ENCODE measurements around the gene POU2F3.
A peak's percentile ranks its signal among the peaks of the same experiment; 100 is the strongest.

Gene POU2F3

DNA sequence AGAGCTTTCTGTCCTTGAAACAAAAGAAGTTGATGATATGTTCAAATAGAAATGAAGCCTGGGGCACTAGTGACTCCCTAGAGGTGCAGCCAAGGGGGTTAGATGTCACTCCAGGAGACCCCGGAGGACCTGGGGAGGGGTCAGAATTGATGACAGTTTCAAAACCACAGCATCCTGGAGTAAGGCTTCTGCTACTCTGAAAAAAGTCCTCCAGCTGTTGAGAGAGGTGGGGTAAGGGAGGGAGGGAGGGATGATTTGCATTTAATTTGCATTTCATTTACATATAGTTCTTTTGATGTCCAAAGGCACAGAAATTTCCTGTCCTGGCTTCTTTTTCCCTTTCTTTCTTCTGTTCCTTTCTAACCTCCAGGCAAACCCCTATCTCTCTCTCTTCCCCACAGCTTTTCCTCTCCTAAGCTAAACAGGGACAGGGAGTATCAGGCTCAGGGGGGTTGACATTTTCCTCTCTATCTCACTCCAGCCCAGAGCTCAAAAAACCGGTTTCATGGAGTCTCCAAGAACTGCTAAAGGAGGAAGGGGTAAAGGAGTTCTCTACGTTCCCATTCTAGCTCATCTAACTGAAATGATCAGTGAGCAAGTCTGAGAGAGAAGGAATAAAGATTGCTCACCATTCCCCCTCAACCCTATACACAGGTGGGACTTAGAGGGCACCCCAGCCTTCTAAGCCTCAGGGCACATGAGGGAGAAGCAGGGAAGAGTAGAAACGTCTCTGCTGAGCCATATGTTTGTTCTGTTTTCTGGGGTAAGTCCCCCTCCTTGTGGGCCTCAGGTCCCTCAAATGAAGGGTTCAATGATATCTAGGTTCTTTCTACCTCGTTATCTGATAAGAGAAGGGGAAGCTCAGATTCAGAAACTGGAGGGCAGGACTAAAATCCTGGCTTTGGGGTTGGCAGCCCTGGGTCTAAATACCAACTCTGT is 3.5 kb upstream of the POU2F3 start:
- TF ChIP-seq ZFX (IDR thresholded peaks at IDR 0.05), result no peak
- TF ChIP-seq, protein P1, sequence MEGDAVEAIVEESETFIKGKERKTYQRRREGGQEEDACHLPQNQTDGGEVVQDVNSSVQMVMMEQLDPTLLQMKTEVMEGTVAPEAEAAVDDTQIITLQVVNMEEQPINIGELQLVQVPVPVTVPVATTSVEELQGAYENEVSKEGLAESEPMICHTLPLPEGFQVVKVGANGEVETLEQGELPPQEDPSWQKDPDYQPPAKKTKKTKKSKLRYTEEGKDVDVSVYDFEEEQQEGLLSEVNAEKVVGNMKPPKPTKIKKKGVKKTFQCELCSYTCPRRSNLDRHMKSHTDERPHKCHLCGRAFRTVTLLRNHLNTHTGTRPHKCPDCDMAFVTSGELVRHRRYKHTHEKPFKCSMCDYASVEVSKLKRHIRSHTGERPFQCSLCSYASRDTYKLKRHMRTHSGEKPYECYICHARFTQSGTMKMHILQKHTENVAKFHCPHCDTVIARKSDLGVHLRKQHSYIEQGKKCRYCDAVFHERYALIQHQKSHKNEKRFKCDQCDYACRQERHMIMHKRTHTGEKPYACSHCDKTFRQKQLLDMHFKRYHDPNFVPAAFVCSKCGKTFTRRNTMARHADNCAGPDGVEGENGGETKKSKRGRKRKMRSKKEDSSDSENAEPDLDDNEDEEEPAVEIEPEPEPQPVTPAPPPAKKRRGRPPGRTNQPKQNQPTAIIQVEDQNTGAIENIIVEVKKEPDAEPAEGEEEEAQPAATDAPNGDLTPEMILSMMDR (conservative IDR thresholded peaks at IDR 0.05), result no peak
- H3K27ac ChIP-seq, result peak overlapping the region; percentile 17

DNA sequence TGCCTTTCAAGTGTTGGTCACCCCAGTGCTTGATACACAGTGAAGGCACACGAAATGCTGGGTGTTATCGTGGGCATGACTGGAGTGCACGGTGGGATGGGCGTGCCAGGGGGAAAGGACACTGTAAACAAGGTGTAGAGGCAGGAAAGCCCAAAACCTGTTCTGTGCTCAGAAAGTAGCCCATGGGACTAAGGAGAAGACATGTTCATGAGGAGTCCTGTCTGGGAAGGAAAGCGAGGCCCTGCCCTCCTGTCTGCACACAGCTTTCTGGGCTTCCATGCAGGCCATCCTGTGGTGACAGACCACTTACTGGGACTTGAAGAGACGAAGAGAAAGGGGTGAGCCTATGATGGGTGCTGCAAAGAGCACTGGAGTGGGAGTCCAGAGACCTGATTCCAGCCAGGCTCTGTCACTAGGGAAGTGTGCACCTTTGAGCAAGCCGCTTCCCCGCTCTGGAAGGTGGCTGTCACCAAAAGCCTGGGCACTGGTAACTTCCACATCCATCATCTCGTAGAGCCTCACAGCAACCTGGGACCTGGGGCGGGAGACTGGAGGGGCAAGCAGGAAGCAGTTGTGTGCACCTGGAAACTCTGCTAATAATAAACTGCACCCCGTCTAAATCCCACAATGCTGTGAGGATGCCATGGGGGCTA is 846 bp upstream of the POU2F3 start:
- no peak for TF ChIP-seq ZFX (IDR thresholded peaks at IDR 0.05)
- TF ChIP-seq, protein P1 (conservative IDR thresholded peaks at IDR 0.05), result no peak
- H3K27ac ChIP-seq, result no peak overlapping the region

DNA sequence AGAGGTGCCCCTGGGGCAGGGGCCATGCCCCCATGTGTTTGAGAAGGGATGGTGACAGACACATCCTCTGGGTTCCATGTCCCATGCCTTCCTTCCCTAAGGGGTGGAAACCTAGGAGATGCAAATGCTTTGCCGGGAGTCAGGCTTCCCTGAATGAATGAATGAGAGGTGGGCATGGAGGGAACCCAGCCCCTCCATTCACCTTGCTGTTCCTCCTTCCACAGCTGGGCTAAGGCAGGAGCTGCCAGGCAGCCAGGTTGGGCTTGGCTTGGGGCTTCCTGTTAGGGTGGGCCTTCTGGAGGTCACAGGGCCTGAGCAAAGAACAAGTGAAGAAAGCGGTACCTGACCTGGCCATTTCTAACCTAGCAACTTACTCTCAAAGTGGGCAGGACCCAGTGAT is 926 bp downstream of the POU2F3 start:
- TF ChIP-seq, protein P1 (conservative IDR thresholded peaks at IDR 0.05), result no peak
- no peak for TF ChIP-seq ZFX (IDR thresholded peaks at IDR 0.05)
- no peak overlapping the region for H3K27ac ChIP-seq

DNA sequence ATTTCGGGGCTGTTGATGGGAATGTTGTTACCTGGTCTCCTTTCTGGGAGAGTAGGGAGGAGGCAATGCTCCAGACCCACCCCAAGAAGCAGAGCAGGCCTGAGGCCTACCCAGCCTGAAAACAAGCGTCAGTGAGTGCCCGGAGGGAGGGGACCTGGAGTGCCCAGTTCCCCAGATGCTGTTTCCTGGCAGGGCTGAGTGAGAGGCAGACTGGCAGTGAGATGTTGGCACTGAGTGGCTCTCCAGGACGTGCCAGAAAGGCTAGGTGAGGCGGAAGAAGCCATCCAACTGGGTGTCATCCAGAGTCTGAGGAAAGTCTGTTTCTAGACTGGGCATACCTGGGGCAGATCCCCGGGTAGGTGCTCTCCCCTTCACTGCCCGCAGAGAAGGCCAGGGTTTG is 1.3 kb downstream of the POU2F3 start:
- no peak for TF ChIP-seq ZFX (IDR thresholded peaks at IDR 0.05)
- TF ChIP-seq, protein P1 (conservative IDR thresholded peaks at IDR 0.05), result no peak
- no peak overlapping the region for H3K27ac ChIP-seq

DNA sequence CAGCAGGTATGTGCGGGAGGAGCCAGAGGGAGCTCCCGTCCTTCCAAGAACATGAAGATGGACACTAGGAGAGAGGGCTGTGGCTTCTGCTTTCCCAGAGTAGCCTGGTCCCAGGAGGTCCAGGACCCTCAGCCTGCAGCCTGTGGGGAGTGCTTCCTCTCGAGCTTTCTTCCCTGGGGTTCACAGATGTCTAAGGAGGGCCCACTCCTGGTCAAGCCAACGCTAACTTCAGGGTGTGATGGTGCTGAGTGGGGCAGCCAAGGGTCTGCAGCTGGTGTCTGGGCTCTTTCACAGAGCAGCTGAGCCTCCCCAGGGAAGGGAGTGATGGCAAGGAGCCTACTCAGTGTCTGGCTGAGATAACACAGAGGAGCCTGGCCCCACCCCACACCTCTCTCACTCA is 3.3 kb downstream of the POU2F3 start:
- TF ChIP-seq, protein P1 (conservative IDR thresholded peaks at IDR 0.05), result no peak
- TF ChIP-seq ZFX (IDR thresholded peaks at IDR 0.05), result no peak
- no peak overlapping the region for H3K27ac ChIP-seq

DNA sequence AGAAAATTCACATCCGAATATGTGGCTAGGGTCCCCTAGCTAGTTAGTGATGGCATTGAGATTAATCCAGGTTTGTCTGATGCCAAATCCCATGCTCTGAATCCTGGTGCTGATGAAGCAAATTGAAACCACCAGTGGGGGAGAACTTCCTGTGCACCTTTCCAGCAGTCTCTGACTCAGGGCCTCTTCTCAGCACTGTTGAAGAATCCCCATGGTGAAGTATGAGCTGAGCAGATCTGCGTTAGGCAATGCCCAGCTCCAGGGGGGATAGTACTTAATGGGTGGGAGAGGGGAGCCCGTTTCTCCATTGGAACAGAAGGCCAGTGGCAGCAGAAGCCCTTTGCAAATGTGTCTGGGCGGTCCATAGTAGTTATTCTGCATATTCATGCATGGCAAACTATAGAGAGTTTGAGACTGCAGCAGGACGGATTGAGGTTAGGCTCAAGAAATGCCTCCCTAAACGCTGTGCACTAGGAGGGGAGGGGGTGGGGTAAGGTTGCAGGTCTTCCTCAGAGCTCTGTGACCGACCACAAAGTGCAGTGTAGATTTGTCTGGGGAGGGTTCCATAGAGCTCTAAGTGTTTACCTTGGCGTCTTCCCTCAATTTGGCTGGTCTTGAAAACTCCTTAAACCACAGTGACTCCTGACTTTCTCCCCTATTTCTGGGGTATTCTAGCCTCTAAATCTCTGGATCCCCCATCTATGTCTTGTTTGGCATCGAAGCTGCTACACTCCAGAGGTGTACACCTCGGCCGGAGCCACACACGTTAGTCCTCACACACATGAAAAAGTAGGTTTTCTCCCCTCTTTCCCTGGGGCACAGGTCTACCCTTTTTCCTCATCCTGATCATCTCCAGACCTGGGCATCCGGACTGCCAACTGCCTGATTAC is 4.8 kb downstream of the POU2F3 start:
- no peak overlapping the region for H3K27ac ChIP-seq
- TF ChIP-seq, protein P1 (conservative IDR thresholded peaks at IDR 0.05), result no peak
- TF ChIP-seq ZFX (IDR thresholded peaks at IDR 0.05), result no peak

Data from C4-2B (cell line).